Measurements from ENCODE around the gene PPM1K. TPM values are rescaled to one million over a fixed set of nuclear protein-coding genes. Genes with fewer than 3 reads are reported as not detected.

The PPM1K gene
- total RNA-seq (8.6 and 10.4 TPM in 2 replicates), polyA plus RNA-seq (3.7 and 4.0 TPM in 2 replicates), polyA minus RNA-seq (30.7 and 42.0 TPM in 2 replicates), Bru-seq, nascent RNA (percentile 63 among the genes with signal in this experiment), BruChase-seq, experiment 1, labeled RNA remaining after a 6-hour chase (percentile 65 among the genes with signal in this experiment), BruChase-seq, experiment 2, labeled RNA remaining after a 2-hour chase (percentile 80 among the genes with signal in this experiment)
- 3.0 and 4.3 TPM in 2 replicates for polyA plus RNA-seq (2011; cell fraction: cytosol; rRNA removed)
- 15.0 and 15.7 TPM in 2 replicates for polyA plus RNA-seq (2011; cell fraction: nucleus; rRNA removed)
- 2.4 and 2.5 TPM in 2 replicates for polyA plus RNA-seq (2012)
- polyA minus RNA-seq (2011; cell fraction: cytosol; rRNA and poly(A)+ RNA removed) = 1.2 TPM
- 26.4 and 30.7 TPM in 2 replicates for polyA minus RNA-seq (2011; cell fraction: nucleus; rRNA and poly(A)+ RNA removed)
- long read RNA-seq, full-length matches to known transcripts = 11 of 18 reads
- long read RNA-seq, partial matches to known transcripts = 2 of 18 reads
- long read RNA-seq, other reads (novel, unspliced or antisense) = 5 of 18 reads

DNA sequence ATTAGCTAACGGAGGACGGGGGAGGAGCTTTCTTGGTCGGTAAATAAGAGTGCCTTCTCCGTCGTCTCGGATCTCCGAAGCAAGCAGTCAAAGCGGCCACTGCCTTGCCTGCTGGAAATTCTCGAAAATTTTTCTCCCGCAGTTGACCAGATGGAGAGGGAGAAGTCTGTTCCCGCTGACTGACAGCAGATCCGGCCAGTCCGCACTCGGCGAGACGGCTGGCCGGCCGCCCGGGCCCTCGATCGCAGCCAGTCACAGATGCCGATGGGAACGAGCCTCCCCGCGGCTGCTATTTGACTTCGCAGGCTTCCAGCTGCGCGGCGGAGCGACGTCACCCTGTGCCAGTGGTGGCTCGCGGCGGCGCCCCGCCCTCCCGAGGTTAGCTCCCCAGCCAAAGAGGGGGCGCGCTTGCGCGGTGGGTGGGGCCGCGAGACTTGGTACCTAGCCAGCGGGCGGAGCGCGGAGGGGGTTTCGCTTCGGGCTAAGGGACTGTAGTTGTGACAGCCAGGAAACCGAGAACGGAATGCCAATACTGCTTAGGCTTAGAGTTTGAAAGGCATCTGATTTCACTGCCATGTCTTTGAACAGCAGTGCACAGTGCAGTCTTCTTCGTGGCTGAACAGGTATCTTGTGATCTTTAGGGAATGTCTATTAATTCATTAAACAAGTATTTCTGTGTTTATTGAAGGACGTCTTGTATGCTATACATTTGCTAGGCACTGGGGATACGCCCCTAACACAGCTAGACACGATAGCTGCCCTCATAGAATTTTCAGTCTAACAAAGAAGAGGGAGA is at the start of gene PPM1K:
Gene PPM1K (minus strand): TSS at position 123 of the 796 bp plus-strand sequence. CDS start 5,978 bp downstream, outside the sequence.
- Histone ChIP-seq H3K9me3 (replicated peaks; ENCODE audit: control insufficient read depth, insufficient read depth, low read length) (no peaks in the 10 kb centered on the region), H3K4me3 (replicated peaks in 1 of 3; ENCODE audit: insufficient read depth in 1 of 3, low read depth in 1 of 3, low read length in 3 of 3) (peak within 1 kb of the TSS; percentile 71 to 88 (median 82)), H3K9me1 (replicated peaks; ENCODE audit: control insufficient read depth, extremely low read depth, insufficient read depth, low read length) (no peaks in the 10 kb centered on the region), H3K36me3 (ENCODE audit: control insufficient read depth in 2 of 2, extremely low read depth in 1 of 2, insufficient read depth in 2 of 2, low read length in 2 of 2) (no peaks in the 10 kb centered on the region), H3K27ac (ENCODE audit: insufficient read depth, low read depth, low read length) (peak within 1 kb of the TSS; percentile 82), H2AFZ (ENCODE audit: low read depth, low read length) (peak within 1 kb of the TSS; percentile 67), H3K27me3 (ENCODE audit: control insufficient read depth in 2 of 2, insufficient read depth in 2 of 2, low read length in 2 of 2) (no peaks in the 10 kb centered on the region), H3K4me2 (ENCODE audit: insufficient read depth, low read length) (peak within 1 kb of the TSS; percentile 92), H4K20me1 (replicated peaks; ENCODE audit: control insufficient read depth, extremely low read depth, insufficient read depth, low read length) (no peaks in the 10 kb centered on the region), H3K79me2 (ENCODE audit: control insufficient read depth, insufficient read depth, low read length) (no peaks in the 10 kb centered on the region), H3K4me1 (ENCODE audit: control insufficient read depth, extremely low read depth, insufficient read depth, low read length) (peaks cover 13% of the 10 kb centered on the region), H3K9ac (replicated peaks; ENCODE audit: extremely low read depth, insufficient read depth, low read length) (peak within 1 kb of the TSS; percentile 81)
- DNase-seq (ENCODE audit: low read depth, low spot score) (peak; percentile 99), FAIRE-seq (peak; percentile 99)
- POLR2A ChIA-PET = interaction anchor here (1.3 kb wide), 1 partner anchor 66 kb away, joined by 3 read pairs; no protein-coding TSS in a partner anchor
- intact Hi-C loops (cut with micrococcal nuclease) (loop anchor here (1.0 to 10.0 kb wide), 8 partner anchors 57 to 310 kb away; partner anchors contain the start of genes HERC3 and HERC6), dilution Hi-C loops (cut with MboI; ENCODE audit: extremely low pct_ligation_motif_present, low sequenced_read_pairs) (no loop called here)
- no TSS peak for BruUV-seq (replicated peaks)
- CTCF ChIA-PET = interaction anchor here (0.6 to 2.6 kb wide), 15 partner anchors 12 to 252 kb away, joined by 3 to 32 read pairs (median 7); partner anchors contain the start of genes HERC5 and HERC6
- no peak for TF ChIP-seq POLR2A (IDR thresholded peaks at IDR 0.05; ENCODE audit: low read depth, low read length)
- no peak for TF ChIP-seq FOS (IDR thresholded peaks at IDR 0.05; ENCODE audit: borderline replicate concordance, insufficient read depth, low read length)
- TF ChIP-seq, protein P1, sequence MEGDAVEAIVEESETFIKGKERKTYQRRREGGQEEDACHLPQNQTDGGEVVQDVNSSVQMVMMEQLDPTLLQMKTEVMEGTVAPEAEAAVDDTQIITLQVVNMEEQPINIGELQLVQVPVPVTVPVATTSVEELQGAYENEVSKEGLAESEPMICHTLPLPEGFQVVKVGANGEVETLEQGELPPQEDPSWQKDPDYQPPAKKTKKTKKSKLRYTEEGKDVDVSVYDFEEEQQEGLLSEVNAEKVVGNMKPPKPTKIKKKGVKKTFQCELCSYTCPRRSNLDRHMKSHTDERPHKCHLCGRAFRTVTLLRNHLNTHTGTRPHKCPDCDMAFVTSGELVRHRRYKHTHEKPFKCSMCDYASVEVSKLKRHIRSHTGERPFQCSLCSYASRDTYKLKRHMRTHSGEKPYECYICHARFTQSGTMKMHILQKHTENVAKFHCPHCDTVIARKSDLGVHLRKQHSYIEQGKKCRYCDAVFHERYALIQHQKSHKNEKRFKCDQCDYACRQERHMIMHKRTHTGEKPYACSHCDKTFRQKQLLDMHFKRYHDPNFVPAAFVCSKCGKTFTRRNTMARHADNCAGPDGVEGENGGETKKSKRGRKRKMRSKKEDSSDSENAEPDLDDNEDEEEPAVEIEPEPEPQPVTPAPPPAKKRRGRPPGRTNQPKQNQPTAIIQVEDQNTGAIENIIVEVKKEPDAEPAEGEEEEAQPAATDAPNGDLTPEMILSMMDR (IDR thresholded peaks at IDR 0.05; ENCODE audit: extremely low read depth in 1 of 2, insufficient read depth in 1 of 2, low read depth in 1 of 2, low read length in 2 of 2) = peak in 1 of 2 donors; percentile 9
- TF ChIP-seq GATA2 (IDR thresholded peaks at IDR 0.05; ENCODE audit: insufficient read depth, insufficient read length, low read depth, low read length) = no peak
- no peak for TF ChIP-seq MYC (IDR thresholded peaks at IDR 0.05; ENCODE audit: low read depth, low read length)
- peak; percentile 35 for TF ChIP-seq POLR2AphosphoS5 (IDR thresholded peaks at IDR 0.05; ENCODE audit: insufficient read depth, low read depth, low read length)
